Endothelial cell of umbilical vein (primary cell): ENCODE results near the gene TRAF3IP1. TPM values are rescaled to one million over a fixed set of nuclear protein-coding genes. Genes with fewer than 3 reads are reported as not detected.

Experiments used
- BruUV-seq: library from RNA; stranded (reverse); fragments of 400-500 nt; replicated peaks from 2 replicates; lab custom pipeline; 2021; lab: Mats Ljungman, UMichigan
- CTCF ChIA-PET: fragments of 300-600, 350-600 bp; sonication (Branson Sonifier 250); formaldehyde crosslinking; loops from one replicate; lab custom pipeline; 2021; ENCODE audit warnings: antibody characterized with exemption, inconsistent platforms; lab: Charles Lee
- POLR2A ChIA-PET: fragments of 300-600, 350-600 bp; sonication (Branson Sonifier 250); formaldehyde crosslinking; loops from one replicate; lab custom pipeline; 2021; ENCODE audit warnings: antibody characterized with exemption, inconsistent platforms; lab: Charles Lee
- DNase-seq: peaks from one replicate; pipeline ENCODE4 v3.0.0-alpha.2; 2011; ENCODE audit warnings: low read depth, low spot score
- FAIRE-seq: peaks from 2 replicates; lab custom pipeline; 2011; peaks lifted over from hg19 to GRCh38; lab: Jason Lieb, UNC
- H2AFZ ChIP-seq: 2 replicates; pipeline ENCODE4 v1.6.0; 2012; ENCODE audit warnings: low read depth, low read length, control low read depth, inconsistent platforms
- H3K27ac ChIP-seq: 2 replicates; pipeline ENCODE4 v1.5.1; 2011; ENCODE audit warnings: low read depth, mild to moderate bottlenecking, control low read depth, low read length, moderate library complexity; ENCODE audit not compliant: insufficient read depth
- H3K27me3 ChIP-seq, 2 experiments: 2 replicates each; pipeline versions ENCODE4 v1.6.0 to v1.6.1; 2011; ENCODE audit warnings: low read length in 2 of 2, mixed read lengths in 1 of 2; ENCODE audit not compliant: control insufficient read depth in 2 of 2, insufficient read depth in 2 of 2
- H3K36me3 ChIP-seq, 2 experiments: 2 replicates in 1 of 2; 3 replicates in 1 of 2; pipeline ENCODE4 v1.5.1; 2011; ENCODE audit warnings: low read length in 2 of 2, mild to moderate bottlenecking in 1 of 2, moderate library complexity in 1 of 2; ENCODE audit not compliant: control insufficient read depth in 2 of 2, insufficient read depth in 2 of 2; ENCODE audit errors: extremely low read depth in 1 of 2
- H3K4me1 ChIP-seq: 3 replicates; pipeline ENCODE4 v1.5.1; 2011; ENCODE audit warnings: mild to moderate bottlenecking, low read length; ENCODE audit not compliant: control insufficient read depth, insufficient read depth; ENCODE audit errors: extremely low read depth
- H3K4me2 ChIP-seq: 2 replicates; pipeline ENCODE4 v1.6.1; 2011; ENCODE audit warnings: low read length, control low read depth, mixed read lengths; ENCODE audit not compliant: insufficient read depth
- H3K4me3 ChIP-seq, 3 experiments: fragments of 200-600 bp in 1 of 3; sonication (generic), shearing (Covaris generic) in 1 of 3; replicated peaks in 1 of 3; 2 replicates each; pipeline ENCODE4 v1.5.1; 2011 to 2016; ENCODE audit warnings: control low read depth in 3 of 3, low read length in 3 of 3, mild to moderate bottlenecking in 2 of 3, inconsistent platforms in 1 of 3, low read depth in 1 of 3, moderate library complexity in 1 of 3; ENCODE audit not compliant: insufficient read depth in 1 of 3
- H3K79me2 ChIP-seq: 2 replicates; pipeline ENCODE4 v1.6.0; 2012; ENCODE audit warnings: low read length, inconsistent platforms; ENCODE audit not compliant: control insufficient read depth, insufficient read depth
- H3K9ac ChIP-seq: replicated peaks from 2 replicates; pipeline ENCODE3; 2011; ENCODE audit warnings: low read length, control low read depth; ENCODE audit not compliant: insufficient read depth; ENCODE audit errors: extremely low read depth
- H3K9me1 ChIP-seq: replicated peaks from 3 replicates; pipeline ENCODE4 v1.6.0; 2011; ENCODE audit warnings: mild to moderate bottlenecking, low read length; ENCODE audit not compliant: control insufficient read depth, insufficient read depth; ENCODE audit errors: extremely low read depth
- H3K9me3 ChIP-seq: replicated peaks from 2 replicates; pipeline ENCODE4 v1.5.1; 2012; ENCODE audit warnings: low read length, inconsistent platforms; ENCODE audit not compliant: control insufficient read depth, insufficient read depth
- H4K20me1 ChIP-seq: replicated peaks from 2 replicates; pipeline ENCODE3; 2011; ENCODE audit warnings: mild to moderate bottlenecking, low read length; ENCODE audit not compliant: control insufficient read depth, insufficient read depth; ENCODE audit errors: extremely low read depth
- CTCF ChIP-seq, 2 donors: IDR thresholded peaks; 1 replicate in 1 of 2; 2 replicates in 1 of 2; pipeline ENCODE4 v1.5.1; 2011; ENCODE audit warnings: low read length in 2 of 2, mild to moderate bottlenecking in 2 of 2, moderate library complexity in 2 of 2, control low read depth in 1 of 2, inconsistent platforms in 1 of 2, low read depth in 1 of 2; ENCODE audit not compliant: insufficient read depth in 1 of 2; ENCODE audit errors: extremely low read depth in 1 of 2
- EZH2 ChIP-seq: IDR thresholded peaks from 2 replicates; pipeline ENCODE4 v1.6.1; 2012; ENCODE audit warnings: borderline replicate concordance, low read depth, mild to moderate bottlenecking, moderate library complexity, low read length, inconsistent platforms; ENCODE audit not compliant: severe bottlenecking
- FOS ChIP-seq: IDR thresholded peaks from 2 replicates; pipeline ENCODE4 v1.6.1; 2011; ENCODE audit warnings: mild to moderate bottlenecking, low read length, moderate library complexity, borderline replicate concordance; ENCODE audit not compliant: insufficient read depth
- GATA2 ChIP-seq: IDR thresholded peaks from 2 replicates; pipeline ENCODE4 v1.7.0; 2011; ENCODE audit warnings: low read depth, mild to moderate bottlenecking, moderate library complexity, mixed read lengths, low read length; ENCODE audit not compliant: insufficient read length, insufficient read depth
- JUN ChIP-seq: IDR thresholded peaks from 2 replicates; pipeline ENCODE4 v1.6.1; 2011; ENCODE audit warnings: borderline replicate concordance, low read depth; ENCODE audit not compliant: insufficient read length, insufficient read depth
- MYC ChIP-seq: IDR thresholded peaks from one replicate; pipeline ENCODE4 v1.6.1; 2011; ENCODE audit warnings: mild to moderate bottlenecking, low read depth, low read length
- POLR2A ChIP-seq: IDR thresholded peaks from 2 replicates; pipeline ENCODE4 v1.6.1; 2012; ENCODE audit warnings: low read depth, mild to moderate bottlenecking, control low read depth, low read length
- POLR2AphosphoS5 ChIP-seq: IDR thresholded peaks from 2 replicates; pipeline ENCODE4 v1.6.1; 2012; ENCODE audit warnings: low read depth, mild to moderate bottlenecking, control low read depth, low read length, moderate library complexity; ENCODE audit not compliant: insufficient read depth
- dilution Hi-C: fragments of 300-500 bp; cut with MboI; formaldehyde crosslinking; loops from one replicate; pipeline ENCODE4 v1.15.0; 2019; ENCODE audit warnings: low sequenced_read_pairs; ENCODE audit not compliant: extremely low pct_ligation_motif_present
- intact Hi-C: fragments of 100-400 bp; cut with micrococcal nuclease; formaldehyde crosslinking; loops from one replicate; pipeline ENCODE4 v1.10.0; 2022
- polyA plus RNA-seq, 4 experiments: library from polyadenylated mRNA; depleted of rRNA in 3 of 4; stranded (reverse) in 3 of 4; unstranded in 1 of 4; fragments of >200 nt; gene quantifications; 2 replicates each; pipeline versions ENCODE4 v1.2.1 to v1.2.3, GENCODE V29; 2011 to 2012; ENCODE audit warnings: missing spikeins in 1 of 4
- total RNA-seq: library from RNA; stranded (reverse); gene quantifications from 2 replicates; pipeline ENCODE4 v1.2.3, GENCODE V29; 2021
- TF ChIP-seq, protein P1 (sequence below): IDR thresholded peaks from 2 replicates; pipeline ENCODE4 v1.6.1; 2011; ENCODE audit not compliant: insufficient read depth, insufficient read length

The TRAF3IP1 gene
- total and polyA plus RNA-seq, 2 donors (not counting 3 experiments of a cell fraction or from before 2014, with no cell fraction given) = 3.4 to 15.9 TPM

- Histone ChIP-seq H3K9me1 (no peaks in the 10 kb centered on the region), H3K36me3 (peaks cover 3 to 11% of the 10 kb centered on the region in 2 experiments), H3K4me2 (no peak overlapping the region), H3K9me3 (no peaks in the 10 kb centered on the region), H3K4me3 (no peak overlapping the region), H3K27ac (no peak overlapping the region), H3K27me3 (no peaks in the 10 kb centered on the region), H2AFZ (no peak overlapping the region), H3K79me2 (no peaks in the 10 kb centered on the region), H3K4me1 (no peaks in the 10 kb centered on the region), H3K9ac (no peak overlapping the region), H4K20me1 (no peaks in the 10 kb centered on the region)
- dilution Hi-C loops = loop anchor here (25.0 kb wide), 1 partner anchor 88 kb away; no protein-coding TSS in a partner anchor
- FAIRE-seq (no peak), DNase-seq (no peak)
- no peak for TF ChIP-seq MYC
- ChIA-PET CTCF (interaction anchor here (0.9 kb wide), 1 partner anchor 83 kb away, joined by 3 read pairs; no protein-coding TSS in a partner anchor), POLR2A (no interaction called here)
- no TSS peak for BruUV-seq
- intact Hi-C loops = no loop called here
Observed at GRCh38 chr2:238449909-238450417, 129.6 kb downstream of the TRAF3IP1 start.

DNA sequence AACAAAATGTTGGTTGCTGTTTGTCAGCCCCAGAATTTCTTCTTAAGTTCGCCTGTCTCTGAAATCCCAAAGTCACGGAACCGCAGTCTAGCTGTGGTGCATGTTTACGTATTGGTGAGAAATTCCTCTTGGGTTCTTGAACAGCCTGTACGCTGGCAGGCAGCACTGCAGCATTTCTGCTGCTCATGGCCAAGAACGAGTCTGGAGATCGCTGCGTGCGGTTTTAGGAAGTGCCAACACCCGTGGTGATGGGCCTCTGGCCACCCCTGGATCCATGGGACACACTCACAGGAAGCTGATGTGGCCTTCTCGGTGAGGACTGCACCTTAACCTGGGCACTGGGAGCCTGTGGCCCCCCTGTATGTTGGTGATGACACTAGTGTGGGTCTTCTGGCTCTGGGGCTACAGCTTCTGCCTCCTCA is 130.1 kb downstream of the TRAF3IP1 start:
- Histone ChIP-seq H3K4me3 (no peak overlapping the region), H2AFZ (no peak overlapping the region), H3K27me3 (no peaks in the 10 kb centered on the region), H3K36me3 (peaks cover 3 to 11% of the 10 kb centered on the region in 2 experiments), H3K4me1 (no peaks in the 10 kb centered on the region), H3K9me3 (no peaks in the 10 kb centered on the region), H3K27ac (no peak overlapping the region), H4K20me1 (no peaks in the 10 kb centered on the region), H3K4me2 (no peak overlapping the region), H3K79me2 (no peaks in the 10 kb centered on the region), H3K9ac (no peak overlapping the region), H3K9me1 (no peaks in the 10 kb centered on the region)
- CTCF ChIA-PET = interaction anchor here (0.9 kb wide), 1 partner anchor 83 kb away, joined by 3 read pairs; no protein-coding TSS in a partner anchor
- TF ChIP-seq, protein P1, sequence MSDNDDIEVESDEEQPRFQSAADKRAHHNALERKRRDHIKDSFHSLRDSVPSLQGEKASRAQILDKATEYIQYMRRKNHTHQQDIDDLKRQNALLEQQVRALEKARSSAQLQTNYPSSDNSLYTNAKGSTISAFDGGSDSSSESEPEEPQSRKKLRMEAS = no peak
- TF ChIP-seq MYC = no peak
- TF ChIP-seq EZH2 = no peak
- TF ChIP-seq JUN = no peak
- TF ChIP-seq CTCF (IDR thresholded peaks at IDR 0.05; ENCODE audit: extremely low read depth in 1 of 2, insufficient read depth in 1 of 2, low read depth in 1 of 2, low read length in 2 of 2) = no peak
- TF ChIP-seq GATA2 = no peak
- TF ChIP-seq FOS = no peak
- TF ChIP-seq POLR2A = no peak
- TF ChIP-seq POLR2AphosphoS5 = no peak
- FAIRE-seq = no peak
- no peak for DNase-seq
- POLR2A ChIA-PET = no interaction called here
- no TSS peak for BruUV-seq
- intact Hi-C loops (no loop called here), dilution Hi-C loops (loop anchor here (25.0 kb wide), 1 partner anchor 88 kb away; no protein-coding TSS in a partner anchor)
